GM18873 (cell line): ENCODE data around the gene BABAM2.
"Not testable (repeated sequence)": the region's sequence is repeated elsewhere in the genome, so short reads cannot be mapped to it uniquely, and the experiment has no call there.

ENCODE experiments used
- ATAC-seq: cut with Tn5 transposase; IDR thresholded peaks from one replicate; pipeline ENCODE4 v1.9.1; 2021; ENCODE audit warnings: mild to moderate bottlenecking, moderate library complexity, moderate number of reproducible peaks; ENCODE audit not compliant: unreplicated experiment, low FRiP score

Gene BABAM2

GRCh38 chr2:28096421-28096820, 205.9 kb downstream of the BABAM2 start:
- ATAC-seq: no peak

- no peak for ATAC-seq
Observed at GRCh38 chr2:28098501-28099225, 208.1 kb downstream of the BABAM2 start.

- no peak for ATAC-seq
Observed at GRCh38 chr2:28101123-28101522, 210.6 kb downstream of the BABAM2 start.

- ATAC-seq: no peak
Observed at GRCh38 chr2:28101892-28102291, 211.4 kb downstream of the BABAM2 start.

GRCh38 chr2:28102455-28102874, 211.9 kb downstream of the BABAM2 start:
- ATAC-seq: no peak

- no peak for ATAC-seq
Observed at GRCh38 chr2:28103611-28104010, 213.1 kb downstream of the BABAM2 start.

- no peak for ATAC-seq
Observed at GRCh38 chr2:28108143-28108542, 217.6 kb downstream of the BABAM2 start.

GRCh38 chr2:28113771-28114170, 223.2 kb downstream of the BABAM2 start:
- ATAC-seq: not testable (repeated sequence)

GRCh38 chr2:28117104-28117596, 226.6 kb downstream of the BABAM2 start:
- ATAC-seq: no peak

- no peak for ATAC-seq
Observed at GRCh38 chr2:28119631-28120030, 229.1 kb downstream of the BABAM2 start.

- no peak for ATAC-seq
Observed at GRCh38 chr2:28128281-28128950, 237.9 kb downstream of the BABAM2 start.

GRCh38 chr2:28129955-28130695, 239.6 kb downstream of the BABAM2 start:
- ATAC-seq: no peak

GRCh38 chr2:28133778-28134177, 243.2 kb downstream of the BABAM2 start:
- no peak for ATAC-seq

GRCh38 chr2:28134262-28134812, 243.8 kb downstream of the BABAM2 start:
- no peak for ATAC-seq

- no peak for ATAC-seq
Observed at GRCh38 chr2:28134857-28135256, 244.3 kb downstream of the BABAM2 start.

GRCh38 chr2:28135324-28135723, 244.8 kb downstream of the BABAM2 start:
- no peak for ATAC-seq

- ATAC-seq: no peak
Observed at GRCh38 chr2:28135799-28136198, 245.3 kb downstream of the BABAM2 start.

- ATAC-seq: no peak
Observed at GRCh38 chr2:28136556-28136955, 246.0 kb downstream of the BABAM2 start.

GRCh38 chr2:28137221-28137620, 246.7 kb downstream of the BABAM2 start:
- ATAC-seq: no peak

GRCh38 chr2:28142386-28142785, 251.9 kb downstream of the BABAM2 start:
- no peak for ATAC-seq

- ATAC-seq: no peak
Observed at GRCh38 chr2:28148000-28148399, 257.5 kb downstream of the BABAM2 start.
